ENCODE data around the gene UBB. TPM values are rescaled to one million over a fixed set of nuclear protein-coding genes. Genes with fewer than 3 reads are reported as not detected.

The UBB gene
- total RNA-seq, 1 donor from 2014 or later, result 1,031 TPM

DNA sequence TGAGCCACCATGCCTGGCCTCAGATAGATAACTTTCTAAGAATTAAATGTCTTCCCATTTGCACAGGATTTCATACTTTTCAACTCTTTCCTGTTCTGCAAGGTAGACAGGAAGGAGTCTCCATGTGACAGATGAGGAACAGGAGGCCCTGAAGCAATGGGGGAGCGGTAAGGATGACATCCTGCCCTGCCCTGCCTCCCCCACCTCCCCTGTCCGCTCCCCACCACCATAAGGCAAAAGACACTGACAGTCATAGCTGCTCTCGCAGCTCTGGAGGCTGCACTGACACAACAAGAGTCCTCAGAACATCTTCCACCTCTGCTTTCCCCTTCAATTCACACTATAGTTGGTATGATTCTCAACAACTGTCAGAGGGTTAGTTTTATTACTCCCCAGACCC lies 37.3 kb upstream of the UBB start:
- DNase-seq (no peak), ATAC-seq (ENCODE audit: low read depth) (no peak)
- ChIA-PET POLR2A (interaction anchor here (0.6 kb wide), 1 partner anchor 53 kb away, joined by 5 read pairs; no protein-coding TSS in a partner anchor), CTCF (no interaction called here)
- no peak for TF ChIP-seq CTCF (IDR thresholded peaks at IDR 0.05)
- no peak overlapping the region for H3K4me3 Mint-ChIP-seq
- peaks cover 26% of the 10 kb centered on the region for H3K36me3 Mint-ChIP-seq (ENCODE audit: low read depth)
- intact Hi-C loops (cut with micrococcal nuclease), result no loop called here
- no peaks in the 10 kb centered on the region for H3K9me3 Mint-ChIP-seq
- H3K27ac Mint-ChIP-seq, result no peak overlapping the region
- H3K4me1 Mint-ChIP-seq, result no peaks in the 10 kb centered on the region
- H3K27me3 Mint-ChIP-seq, result no peaks in the 10 kb centered on the region

- ChIA-PET POLR2A (no interaction called here), CTCF (interaction anchor here (1.4 kb wide), 1 partner anchor 9 kb away, joined by 4 read pairs; no protein-coding TSS in a partner anchor)
- TF ChIP-seq CTCF (IDR thresholded peaks at IDR 0.05), result no peak
- no peak overlapping the region for H3K27ac Mint-ChIP-seq
- no peaks in the 10 kb centered on the region for H3K27me3 Mint-ChIP-seq
- H3K36me3 Mint-ChIP-seq (ENCODE audit: low read depth), result peaks cover 34% of the 10 kb centered on the region
- ATAC-seq (ENCODE audit: low read depth) (no peak), DNase-seq (no peak)
- no peak overlapping the region for H3K4me3 Mint-ChIP-seq
- no peaks in the 10 kb centered on the region for H3K9me3 Mint-ChIP-seq
- H3K4me1 Mint-ChIP-seq, result no peaks in the 10 kb centered on the region
- intact Hi-C loops (cut with micrococcal nuclease), result no loop called here
Measured at GRCh38 chr17:16345565-16345964, 35.3 kb upstream of the UBB start.

DNA sequence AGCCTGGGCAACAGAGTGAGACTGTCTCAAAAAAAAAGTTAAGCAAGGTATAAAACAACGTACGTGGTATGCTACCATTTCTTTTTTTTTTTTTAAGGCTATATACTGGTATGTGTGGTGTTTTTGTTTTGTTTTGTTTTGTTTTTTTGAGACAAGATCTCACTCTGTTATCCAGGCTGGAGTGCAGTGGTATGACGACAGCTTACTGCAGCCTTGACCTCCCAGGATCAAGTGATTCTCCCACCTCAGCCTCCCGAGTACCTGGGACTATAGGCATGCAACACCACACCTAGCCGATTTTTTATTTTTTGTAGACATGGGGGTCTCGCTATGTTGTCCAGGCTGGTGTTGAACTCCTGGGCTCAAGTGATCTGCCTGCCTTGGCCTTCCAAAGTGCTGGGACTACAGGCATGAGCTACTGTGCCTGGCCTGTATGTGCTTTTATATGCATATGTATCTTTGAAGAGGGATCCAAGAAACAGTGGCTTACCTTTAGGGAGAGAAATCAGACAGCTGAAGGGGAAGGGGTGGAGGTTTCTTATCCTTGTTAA lies 34.1 kb upstream of the UBB start:
- no peak for DNase-seq
- POLR2A ChIA-PET, result no interaction called here
- no peak for TF ChIP-seq CTCF (IDR thresholded peaks at IDR 0.05)
- peaks cover 4% of the 10 kb centered on the region for H3K4me1 Mint-ChIP-seq
- H3K4me3 Mint-ChIP-seq, result no peak overlapping the region
- CTCF ChIA-PET, result interaction anchor here (1.1 kb wide), 1 partner anchor 17 kb away, joined by 3 read pairs; no protein-coding TSS in a partner anchor
- no peaks in the 10 kb centered on the region for H3K27me3 Mint-ChIP-seq
- intact Hi-C loops (cut with micrococcal nuclease), result no loop called here
- no peak for ATAC-seq (ENCODE audit: low read depth)
- H3K27ac Mint-ChIP-seq, result no peak overlapping the region
- peaks cover 34% of the 10 kb centered on the region for H3K36me3 Mint-ChIP-seq (ENCODE audit: low read depth)
- no peaks in the 10 kb centered on the region for H3K9me3 Mint-ChIP-seq

DNA sequence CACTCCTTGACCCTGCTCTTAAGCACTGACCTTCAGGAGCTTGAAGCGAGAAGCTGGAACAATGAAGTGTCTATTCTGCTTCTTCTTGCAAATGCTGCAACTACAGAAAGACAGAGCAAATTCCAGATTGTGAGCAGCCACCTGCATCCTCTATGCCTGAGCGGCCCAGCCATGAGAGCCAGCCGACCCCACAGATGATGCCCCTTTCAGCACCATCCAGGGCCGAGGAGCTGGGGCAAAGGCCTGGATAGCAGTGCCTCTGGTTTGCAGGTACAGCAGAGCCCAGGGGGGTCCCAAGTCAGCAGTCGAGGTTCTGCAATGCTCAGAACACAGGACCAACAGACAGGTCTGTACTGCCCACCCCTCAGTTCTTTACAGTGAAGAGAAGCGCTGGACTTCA lies 32.3 kb upstream of the UBB start:
- no peak overlapping the region for H3K4me3 Mint-ChIP-seq
- ChIA-PET CTCF (no interaction called here), POLR2A (interaction anchor here (1.7 kb wide), 1 partner anchor 63 kb away, joined by 3 read pairs; no protein-coding TSS in a partner anchor)
- no peak for TF ChIP-seq CTCF (IDR thresholded peaks at IDR 0.05)
- DNase-seq, result no peak
- H3K9me3 Mint-ChIP-seq, result no peaks in the 10 kb centered on the region
- intact Hi-C loops (cut with micrococcal nuclease), result no loop called here
- no peaks in the 10 kb centered on the region for H3K27me3 Mint-ChIP-seq
- ATAC-seq (ENCODE audit: low read depth), result no peak
- peaks cover 13% of the 10 kb centered on the region for H3K4me1 Mint-ChIP-seq
- peaks cover 24% of the 10 kb centered on the region for H3K36me3 Mint-ChIP-seq (ENCODE audit: low read depth)
- H3K27ac Mint-ChIP-seq, result no peak overlapping the region

GRCh38 chr17:16349431-16349830 lies 31.5 kb upstream of the UBB start:
- H3K36me3 Mint-ChIP-seq (ENCODE audit: low read depth), result peaks cover 16% of the 10 kb centered on the region
- DNase-seq, result no peak
- no peak overlapping the region for H3K4me3 Mint-ChIP-seq
- no peak for ATAC-seq (ENCODE audit: low read depth)
- intact Hi-C loops (cut with micrococcal nuclease), result no loop called here
- POLR2A ChIA-PET, result interaction anchor here (0.7 to 1.7 kb wide), 2 partner anchors 8 to 64 kb away, joined by 3 read pairs; no protein-coding TSS in a partner anchor
- CTCF ChIA-PET, result interaction anchor here (0.8 to 4.6 kb wide), 2 partner anchors 15 to 37 kb away, joined by 3 to 36 read pairs; no protein-coding TSS in a partner anchor
- H3K4me1 Mint-ChIP-seq, result peaks cover 18% of the 10 kb centered on the region
- H3K27ac Mint-ChIP-seq, result no peak overlapping the region
- H3K27me3 Mint-ChIP-seq, result no peaks in the 10 kb centered on the region
- no peaks in the 10 kb centered on the region for H3K9me3 Mint-ChIP-seq
- no peak for TF ChIP-seq CTCF (IDR thresholded peaks at IDR 0.05)

Measured in activated B cell treated with CpG ODN at 0.5 μM for 24 hours (primary cell).